ENCODE results near the gene LHFPL2.

Gene LHFPL2

DNA sequence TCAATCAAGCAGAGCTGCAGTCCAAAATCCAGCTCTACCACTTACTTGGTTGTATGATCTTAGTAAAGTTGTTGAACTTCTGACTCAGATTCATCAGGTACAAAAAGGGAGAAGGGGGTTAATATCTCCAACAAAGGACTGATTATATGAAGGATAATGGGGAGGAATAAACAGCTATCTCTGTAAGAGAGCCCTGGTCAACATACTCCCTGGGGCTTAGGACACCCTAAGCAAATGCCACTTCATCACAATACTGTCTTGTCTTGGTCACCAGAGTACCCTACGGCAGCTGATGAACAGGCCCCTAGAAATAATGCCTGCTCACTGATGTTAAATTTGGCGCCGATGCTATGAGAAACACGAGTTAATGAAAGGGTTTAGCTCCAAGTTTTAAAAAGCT, 34.8 kb downstream of the LHFPL2 start:
- no peak for DNase-seq

DNA sequence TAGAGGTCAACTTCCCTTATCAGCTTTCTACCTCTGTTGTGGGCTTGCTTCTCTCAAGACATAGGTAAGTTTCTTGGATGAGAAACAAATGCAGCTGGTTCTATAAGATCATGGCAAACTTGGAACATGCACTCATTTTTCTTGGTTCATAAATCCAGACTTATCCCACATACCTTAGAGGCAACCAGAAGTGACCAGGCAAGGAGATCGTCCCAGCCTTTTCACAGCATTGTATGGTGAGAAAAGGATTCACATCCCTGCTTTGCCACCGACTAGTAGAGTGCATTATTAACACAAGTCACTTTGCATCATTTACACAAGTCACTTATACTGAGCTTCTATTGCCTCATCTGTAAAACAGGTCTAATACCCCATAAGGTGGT, 35.4 kb downstream of the LHFPL2 start:
- DNase-seq: no peak

DNA sequence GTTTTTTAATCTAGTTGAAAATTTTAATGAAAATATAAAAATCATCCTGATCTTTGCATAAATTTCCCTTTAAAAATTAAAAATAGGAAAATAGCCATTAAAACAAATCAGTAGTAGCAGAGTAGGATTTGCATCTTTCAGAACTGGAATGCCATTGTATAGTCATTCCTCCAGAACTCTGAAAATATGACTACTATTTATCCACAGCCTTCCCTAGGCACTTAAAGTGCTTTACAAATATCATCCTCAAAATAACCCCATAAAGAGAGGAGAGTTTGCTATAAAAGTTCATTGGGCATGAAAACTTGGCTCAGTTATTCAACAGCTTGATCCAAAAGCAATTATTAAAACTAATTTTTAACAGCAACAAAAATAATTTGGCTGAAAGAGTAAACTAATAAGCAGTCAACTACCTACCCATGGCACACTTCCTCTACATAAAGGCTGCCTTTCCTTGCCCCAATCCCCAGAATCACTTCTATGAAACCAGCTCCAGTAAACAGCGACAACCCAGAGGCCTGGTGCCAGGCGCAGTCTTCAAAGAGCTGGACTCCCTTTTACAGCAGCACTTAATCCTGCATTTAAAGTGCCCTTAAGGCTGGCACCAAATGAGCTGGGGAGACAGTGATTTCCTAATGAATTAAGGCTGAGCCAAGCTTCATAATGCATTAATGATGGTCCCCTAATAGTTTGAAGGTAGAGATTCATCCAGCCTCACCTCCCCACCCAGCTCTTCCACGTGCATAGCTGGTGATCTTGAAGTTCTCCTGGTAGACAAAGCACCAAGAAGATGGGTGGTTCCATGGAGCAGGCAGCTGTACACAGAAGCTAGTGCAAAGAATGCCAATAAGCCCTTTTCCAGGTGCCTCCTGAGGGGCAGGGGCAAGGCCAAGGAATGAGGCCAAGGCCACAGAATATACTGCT, 36.1 kb downstream of the LHFPL2 start:
- no peak for DNase-seq

DNA sequence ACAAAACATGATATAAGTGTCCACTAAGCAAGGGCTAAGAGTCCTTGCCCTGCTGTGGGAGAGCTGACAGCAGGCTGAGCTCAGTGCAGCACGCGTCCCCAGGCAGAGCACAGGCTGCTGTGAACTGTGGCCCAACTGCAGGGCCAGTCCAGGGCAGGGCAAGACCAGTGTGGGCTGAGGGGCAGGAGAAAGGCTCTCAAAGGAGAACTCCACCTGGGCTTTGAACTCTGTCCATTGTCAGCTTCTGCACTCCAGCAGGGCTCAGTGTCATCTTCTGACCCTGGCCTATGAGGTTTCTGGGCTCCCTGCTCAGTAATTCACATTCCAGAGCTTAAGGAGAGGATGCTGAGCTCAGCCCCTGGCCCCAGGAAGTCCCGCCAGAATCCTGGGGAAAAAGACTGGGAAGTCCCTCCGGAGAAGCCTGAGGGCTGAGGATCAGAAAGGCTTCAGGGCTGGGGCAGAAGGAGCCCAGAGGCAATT, 37.4 kb downstream of the LHFPL2 start:
- DNase-seq: no peak

DNA sequence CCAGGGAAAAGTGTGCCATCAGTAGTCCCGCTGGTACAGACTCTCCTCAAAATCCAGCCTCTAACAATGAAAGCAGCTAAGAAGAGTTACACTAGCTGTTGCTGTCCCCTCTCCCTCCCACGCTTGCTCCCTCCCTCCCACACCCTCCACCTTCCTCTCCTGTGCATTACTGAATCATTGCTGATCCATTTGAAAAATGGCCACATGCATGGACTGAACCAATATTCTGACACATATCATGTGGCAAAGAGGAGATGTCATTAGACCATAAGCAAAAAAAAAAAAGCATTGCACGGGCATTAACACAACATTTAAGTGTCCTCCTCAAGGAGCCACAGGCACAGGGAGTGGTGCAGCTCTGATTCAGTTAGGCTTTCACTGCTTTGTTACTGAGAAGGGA, 37.9 kb downstream of the LHFPL2 start:
- no peak for DNase-seq

DNA sequence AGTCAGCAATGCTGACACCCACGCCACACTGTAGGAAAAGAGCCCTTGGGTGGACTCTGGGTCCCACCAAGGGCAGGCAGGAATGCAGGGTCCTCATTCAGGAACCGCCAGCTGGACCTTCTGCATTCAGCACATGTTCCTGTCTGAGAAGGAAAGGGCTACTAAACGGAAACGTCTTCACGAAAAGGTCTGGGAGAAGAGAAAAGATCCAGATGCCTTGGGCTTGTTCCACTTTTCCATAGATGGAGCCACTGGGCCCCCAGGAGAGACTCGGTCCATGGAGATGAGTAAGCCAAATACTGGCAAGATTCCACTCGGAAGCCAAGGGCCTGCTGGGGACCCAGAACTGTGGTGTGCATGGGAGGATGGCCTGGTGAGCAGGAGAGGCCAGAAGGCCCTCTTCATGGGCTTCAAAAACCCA, 38.4 kb downstream of the LHFPL2 start:
- no peak for DNase-seq

DNA sequence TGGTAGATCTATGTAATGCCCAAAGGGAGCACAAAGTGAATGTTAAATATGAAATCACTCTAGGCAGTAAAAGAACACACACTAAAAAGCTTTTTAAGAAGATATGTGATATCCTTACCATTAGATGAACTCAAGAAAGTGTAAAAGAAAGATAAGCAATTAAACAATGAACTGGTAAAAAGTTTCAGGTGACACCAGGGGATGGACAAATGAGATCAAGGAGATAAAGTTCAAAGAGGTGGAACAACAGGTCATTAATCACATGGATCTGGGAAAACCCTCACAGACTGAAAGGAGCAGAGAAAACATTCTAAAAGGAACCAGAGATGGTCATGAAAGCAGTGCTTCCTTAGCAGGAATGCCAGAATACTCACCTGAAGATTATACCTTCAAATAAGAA, 40.7 kb downstream of the LHFPL2 start:
- DNase-seq: no peak

DNA sequence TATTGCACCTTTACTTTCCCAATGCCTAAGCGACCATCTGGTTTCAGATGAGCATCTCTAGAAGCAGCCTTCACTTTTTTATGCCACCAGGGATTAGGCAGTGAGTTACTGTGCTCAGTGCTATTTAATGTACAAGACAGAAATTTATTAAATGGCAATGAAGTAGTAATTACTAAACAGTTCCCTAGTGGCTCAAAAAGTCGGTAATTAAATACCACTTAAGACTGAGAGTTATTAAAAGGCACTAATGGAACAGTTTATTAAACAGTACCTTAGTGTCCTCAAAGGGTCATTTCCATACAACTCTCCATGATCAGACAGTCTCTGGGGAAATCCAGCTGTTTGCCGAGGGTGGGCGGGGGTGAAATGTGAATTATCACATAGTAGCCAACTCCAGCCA, 42.3 kb downstream of the LHFPL2 start:
- no peak for DNase-seq

DNA sequence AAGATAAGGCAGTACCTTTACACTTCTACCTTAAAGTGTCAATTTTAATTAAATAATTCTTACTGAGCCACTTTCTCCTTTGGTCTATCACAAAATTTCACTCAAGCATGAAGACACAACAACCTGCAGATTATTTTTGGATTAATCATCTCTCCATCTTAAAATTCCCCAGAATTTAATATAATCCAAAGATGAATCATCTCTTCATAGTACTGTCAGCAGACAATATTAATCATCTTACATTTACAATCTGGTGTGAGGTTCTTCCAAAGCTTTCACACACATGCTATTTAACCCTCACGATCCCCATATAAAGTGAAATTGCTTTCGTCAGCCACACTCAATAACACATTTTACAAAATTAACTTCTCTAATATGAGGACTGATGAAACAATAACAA, 43.0 kb downstream of the LHFPL2 start:
- no peak for DNase-seq

DNA sequence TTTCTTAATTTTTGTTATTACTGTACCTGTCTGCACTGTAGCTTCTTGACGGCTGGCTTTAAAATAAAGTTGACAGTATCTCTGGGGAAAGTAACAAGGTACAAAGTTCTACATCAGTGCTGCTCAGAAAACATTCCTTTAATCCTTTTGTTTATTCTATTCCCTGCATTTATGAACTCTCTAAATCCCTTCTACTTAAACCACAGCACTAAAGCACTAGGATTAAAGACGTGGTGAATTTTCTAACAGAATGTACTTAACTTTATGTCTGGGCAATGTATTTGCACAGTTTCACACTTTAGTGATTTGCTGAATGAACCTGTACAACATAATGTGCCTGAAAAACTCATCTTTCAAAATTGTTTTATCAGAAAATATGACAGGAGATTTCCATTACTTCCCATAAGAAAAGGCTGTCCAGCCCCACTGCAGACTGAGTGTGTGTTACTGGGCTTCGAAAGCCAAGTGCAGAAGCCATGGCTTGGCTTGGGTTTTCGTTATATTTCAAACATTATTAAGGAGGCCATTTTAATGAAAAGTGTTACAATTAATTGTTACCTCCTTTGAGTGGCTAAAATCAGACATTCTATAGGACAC, 43.8 kb downstream of the LHFPL2 start:
- DNase-seq: no peak

DNA sequence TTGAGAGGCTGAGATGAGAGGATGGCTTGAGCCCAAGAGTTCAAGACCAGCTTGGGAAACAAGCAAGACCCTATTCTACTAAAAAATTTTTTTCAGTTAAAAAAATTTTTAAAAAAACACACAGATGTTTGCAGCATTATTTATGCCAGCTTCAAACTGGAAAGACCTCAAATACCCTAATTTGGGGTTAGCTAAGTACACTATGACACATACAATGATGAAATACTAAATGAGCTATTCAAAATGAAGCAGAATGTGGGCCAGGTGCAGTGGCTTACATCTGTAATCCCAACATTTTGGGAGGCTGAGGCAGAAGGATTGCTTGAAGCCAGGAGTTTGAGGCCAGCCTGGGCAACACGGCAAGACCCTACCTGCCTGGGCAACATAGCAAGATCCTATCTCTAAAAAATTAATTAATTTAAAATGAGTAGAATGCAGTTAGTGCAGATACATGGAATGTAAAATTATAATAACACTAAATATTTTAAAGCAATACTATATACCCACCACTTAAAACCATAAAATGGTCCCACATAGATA, 44.9 kb downstream of the LHFPL2 start:
- no peak for DNase-seq

DNA sequence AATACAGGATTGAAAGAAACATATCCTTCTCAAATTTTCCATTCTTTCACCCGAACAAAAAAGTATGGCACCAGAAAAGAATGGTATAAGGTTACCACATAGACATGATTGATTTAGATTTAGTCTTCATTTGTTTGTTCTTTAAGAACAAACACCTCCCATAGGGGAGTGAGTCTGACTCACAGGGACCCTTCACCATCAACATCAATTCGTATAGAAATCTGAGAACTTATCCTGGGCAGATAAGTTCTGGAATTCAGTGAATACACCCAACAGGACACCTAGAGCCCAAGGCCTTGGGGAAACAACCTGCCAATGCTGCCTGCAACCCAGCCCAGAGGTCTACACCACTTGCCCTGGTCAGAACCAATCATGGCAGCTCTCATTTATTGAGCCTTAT, 46.2 kb downstream of the LHFPL2 start:
- DNase-seq: no peak

DNA sequence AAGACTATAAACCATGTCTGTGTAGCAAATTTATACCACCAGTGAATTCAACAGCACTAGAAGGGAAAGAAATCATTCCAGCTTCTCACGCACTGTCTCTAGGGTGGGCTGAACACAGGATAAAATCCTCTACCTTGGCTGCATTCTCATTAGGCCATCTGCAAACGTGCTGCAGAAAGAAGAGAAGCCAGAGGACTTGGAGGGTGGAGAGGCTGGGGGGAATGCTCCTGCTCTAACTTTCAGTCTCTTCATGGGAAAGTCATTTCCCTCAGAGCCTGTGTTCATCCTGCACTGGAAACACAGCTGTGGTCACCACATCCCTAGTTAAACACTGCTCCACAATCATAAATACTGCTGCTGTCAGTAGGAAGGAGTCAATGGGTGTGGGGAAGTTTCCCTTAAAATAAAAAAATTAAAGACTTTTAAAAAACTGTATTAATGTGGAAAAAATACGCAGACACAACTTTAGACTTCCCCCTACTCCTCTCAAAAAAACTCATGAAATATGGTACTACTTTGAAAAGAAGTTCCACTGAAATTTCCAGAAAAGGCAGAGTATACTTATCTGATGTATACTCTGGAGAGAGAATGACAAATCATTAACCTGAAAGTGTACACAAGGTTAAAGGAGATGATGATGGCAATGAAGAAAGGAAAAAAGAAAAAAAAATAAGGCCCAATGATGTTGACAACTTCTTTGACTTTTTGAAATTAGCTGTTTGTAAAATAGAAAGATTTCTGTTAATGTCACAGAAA, 46.8 kb downstream of the LHFPL2 start:
- DNase-seq: no peak

DNA sequence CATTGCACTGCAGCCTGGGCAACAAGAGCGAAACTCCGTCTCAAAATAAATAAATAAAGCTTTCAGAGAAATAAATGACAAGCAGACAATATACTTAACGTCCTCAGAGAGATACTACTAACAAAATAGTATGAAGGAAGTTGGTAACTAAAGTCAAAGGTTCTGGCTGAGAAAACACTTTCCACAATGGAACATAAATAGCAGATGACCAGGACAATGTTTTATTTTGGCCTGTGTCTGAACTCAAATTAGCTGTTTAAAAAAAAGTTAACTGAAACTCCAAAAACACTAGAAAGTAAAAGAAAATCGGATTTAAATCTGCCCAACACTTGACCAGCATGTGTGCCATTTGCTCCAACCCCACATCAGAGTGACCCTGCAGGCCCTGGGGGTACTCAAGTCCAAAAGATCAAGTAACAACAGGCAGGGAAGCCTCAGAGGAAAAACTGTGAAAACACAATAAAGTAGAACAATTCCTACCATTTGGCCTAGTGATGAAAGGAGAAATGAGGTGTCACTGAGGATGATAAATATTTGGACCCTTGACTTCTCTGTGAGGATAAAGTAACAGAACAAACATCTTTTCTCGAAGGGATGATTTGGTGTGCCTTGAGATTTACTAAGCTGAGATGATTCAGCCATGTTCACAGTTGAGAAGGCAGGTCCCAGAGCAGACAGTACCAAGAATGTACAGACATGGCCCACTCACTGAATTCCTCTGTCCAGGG, 47.7 kb downstream of the LHFPL2 start:
- no peak for DNase-seq

DNA sequence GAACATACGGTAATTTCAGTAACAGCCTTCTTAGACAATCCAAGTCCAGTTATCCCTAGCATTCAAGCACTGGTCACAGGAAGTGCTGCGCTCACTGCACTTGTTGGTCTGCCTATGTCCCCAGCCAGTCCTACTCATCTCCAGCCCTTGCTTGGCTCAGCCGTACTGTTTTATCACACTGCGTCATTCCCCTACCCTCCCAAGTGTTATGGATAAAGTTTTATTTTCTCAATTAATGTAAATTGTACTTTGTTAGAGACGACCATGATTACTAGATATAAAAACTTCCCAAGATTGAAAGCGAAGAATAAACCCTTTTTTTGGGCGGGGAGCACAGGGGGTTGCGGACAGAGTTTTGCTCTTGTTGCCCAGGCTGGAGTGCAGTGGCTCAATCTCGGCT, 49.6 kb downstream of the LHFPL2 start:
- DNase-seq: no peak

DNA sequence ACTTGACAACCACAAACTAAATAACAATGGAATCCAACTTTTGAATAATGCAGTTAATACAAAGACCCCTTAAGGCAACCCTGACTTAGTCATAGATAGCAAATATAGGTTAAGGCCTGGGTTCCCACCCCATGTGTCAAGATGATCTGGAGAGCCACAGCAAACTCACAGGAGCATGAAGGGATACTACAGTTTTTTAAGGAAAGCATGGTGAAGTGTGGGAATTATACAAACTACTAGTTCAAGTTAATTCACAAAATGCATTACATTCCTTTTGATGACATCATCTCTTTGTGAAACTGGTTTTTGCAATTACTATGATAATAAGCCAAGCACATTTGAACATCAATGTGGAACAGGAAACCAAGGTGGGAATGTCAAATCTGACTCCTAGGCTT, 50.6 kb downstream of the LHFPL2 start:
- DNase-seq: no peak

DNA sequence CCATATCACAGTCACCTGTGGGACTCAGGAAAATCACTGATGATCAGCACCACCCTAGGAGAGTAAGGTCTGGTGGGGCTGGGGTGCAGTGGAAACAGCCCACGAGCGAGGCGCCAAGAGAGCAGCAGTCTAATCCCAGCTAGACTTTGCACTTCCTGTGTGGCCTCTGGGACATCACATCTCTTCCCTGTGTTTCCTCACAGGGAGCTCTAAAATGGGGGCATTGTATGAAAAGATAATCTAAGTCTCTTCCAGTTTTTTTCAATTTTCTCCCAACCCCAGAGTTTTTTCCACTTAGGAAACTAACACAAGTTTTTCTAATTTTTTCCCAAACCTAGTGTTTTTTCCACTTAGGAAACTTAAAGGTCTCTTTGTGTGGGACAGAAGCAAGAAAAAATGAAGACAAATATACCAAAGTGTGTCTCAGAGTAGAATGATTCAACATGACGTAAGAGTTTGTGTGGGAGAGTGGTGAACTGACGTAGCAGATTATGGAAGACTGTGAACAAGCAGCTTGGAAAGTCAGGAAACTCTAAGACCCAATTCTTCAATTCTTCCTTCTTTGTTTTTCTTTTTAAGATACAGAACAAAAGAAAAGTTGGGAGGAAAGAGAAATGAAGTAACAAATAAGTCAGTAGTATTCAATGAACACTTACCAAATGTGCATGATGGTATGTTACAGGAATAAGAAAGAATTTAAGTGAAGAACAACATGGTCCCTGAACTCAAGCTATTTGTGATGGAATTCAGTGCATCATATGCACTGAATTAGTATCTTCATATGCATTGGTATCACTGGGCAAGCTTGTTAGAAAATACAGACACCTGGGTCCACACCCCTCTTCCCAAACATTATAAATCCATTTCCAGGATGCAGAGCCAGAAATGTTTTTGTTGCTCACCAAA, 51.3 kb downstream of the LHFPL2 start:
- no peak for DNase-seq

DNA sequence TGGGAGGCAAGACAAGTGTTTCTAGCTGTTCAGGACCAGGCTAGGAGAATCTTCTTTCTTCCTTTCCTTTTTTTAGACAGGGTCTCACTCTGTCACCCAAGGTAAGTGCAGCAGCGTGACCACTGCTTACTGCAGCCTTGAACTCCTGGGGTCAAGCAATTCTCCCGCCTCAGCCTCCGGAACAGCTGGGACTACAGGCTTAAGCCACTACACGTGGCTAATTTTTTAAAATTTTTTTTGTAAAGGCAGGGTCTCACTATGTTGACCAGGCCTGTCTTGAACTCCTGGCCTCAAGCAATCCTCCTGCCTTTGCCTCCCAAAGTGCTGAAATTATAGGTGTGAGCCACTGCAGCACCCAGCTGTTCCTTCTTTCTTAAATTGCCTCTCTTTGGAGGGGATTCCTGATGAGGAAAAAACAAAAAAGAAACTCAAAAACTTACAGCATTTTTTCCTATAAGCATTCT, 53.1 kb downstream of the LHFPL2 start:
- DNase-seq: no peak

DNA sequence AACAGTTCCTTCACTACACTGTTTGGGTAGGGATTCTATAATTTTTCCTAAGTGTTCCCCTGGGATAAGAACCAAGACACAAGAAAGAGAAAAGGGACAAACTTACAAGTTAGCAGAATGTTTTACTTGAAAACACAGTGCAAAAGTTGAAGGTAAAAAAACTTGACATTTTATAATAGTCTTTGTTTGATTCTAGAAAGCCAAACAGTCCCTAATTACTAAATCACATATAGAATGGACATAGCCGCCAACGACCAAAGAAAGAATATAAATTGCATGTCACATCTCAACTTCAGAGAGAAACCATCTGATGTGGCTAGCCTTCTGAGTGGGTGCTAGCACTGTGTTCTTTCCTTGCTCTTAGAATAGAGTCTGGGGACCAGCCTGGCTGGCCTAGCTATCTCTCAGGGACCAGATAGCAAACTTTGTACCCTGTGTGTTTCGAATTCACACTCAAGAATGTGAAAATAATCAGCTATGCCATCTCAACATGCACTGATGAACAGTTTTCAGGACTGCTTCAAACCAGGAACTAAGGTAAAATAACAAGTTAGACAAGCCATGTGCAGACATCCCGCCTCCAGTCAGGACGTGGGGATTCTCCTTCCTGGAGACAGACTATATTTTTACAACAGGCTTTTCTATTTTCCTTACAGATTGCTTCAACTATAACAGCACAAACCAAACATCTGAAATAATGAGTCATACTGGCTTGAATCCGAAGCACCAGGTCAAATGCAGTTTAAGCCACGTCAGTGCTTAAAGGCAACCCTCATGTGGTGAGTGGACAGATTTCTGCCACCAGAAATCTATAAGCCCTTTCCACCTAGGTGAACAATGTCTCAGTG, 53.7 kb downstream of the LHFPL2 start:
- no peak for DNase-seq

DNA sequence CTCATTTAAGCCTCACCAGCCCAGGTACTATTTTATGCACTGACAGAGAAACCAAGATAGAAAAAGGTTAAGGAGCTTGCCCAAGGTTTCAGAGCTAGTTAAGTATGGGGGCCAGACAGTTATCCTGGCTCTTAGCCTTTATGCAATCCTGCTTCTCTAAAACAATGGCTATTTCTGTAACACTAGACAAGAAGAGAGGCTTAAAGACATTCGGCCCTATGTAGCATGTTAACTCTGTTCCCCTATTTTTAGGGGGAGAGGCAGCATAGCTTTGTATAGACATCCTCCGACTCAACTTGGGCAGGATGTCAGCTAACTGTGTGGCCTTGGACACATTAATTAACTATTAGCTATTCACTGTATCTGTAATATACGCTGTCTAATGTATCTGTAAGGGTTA, 54.6 kb downstream of the LHFPL2 start:
- no peak for DNase-seq

DNA sequence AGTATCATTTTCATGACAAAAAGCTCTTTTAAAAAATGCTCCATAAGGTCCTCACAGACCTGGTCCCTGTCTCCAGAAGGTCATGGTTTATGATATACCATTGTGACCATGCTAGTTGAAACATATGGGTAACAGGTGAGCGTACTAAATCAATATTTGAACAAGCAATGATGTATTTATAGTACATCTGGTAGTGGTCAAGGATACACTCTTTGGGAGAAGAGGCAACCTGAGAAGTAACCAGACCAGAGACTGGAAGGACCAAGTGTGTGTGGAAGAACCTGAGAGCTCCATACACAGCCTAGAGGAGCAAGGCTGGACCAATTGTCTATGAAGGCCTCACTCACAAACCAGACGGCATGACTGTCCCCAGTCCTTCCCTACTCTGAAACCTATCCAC, 55.1 kb downstream of the LHFPL2 start:
- no peak for DNase-seq
